Activated T-cell treated with anti-CD3 and anti-CD28 coated beads for 1 hour (primary cell): ENCODE results near the gene LIMK2.
"Not testable (repeated sequence)": the region's sequence is repeated elsewhere in the genome, so short reads cannot be mapped to it uniquely, and the experiment has no call there.

Source experiments
- DNase-seq: peaks from one replicate; pipeline ENCODE4 v3.0.0-alpha.2; 2020; ENCODE audit warnings: low read depth

The LIMK2 gene

DNA sequence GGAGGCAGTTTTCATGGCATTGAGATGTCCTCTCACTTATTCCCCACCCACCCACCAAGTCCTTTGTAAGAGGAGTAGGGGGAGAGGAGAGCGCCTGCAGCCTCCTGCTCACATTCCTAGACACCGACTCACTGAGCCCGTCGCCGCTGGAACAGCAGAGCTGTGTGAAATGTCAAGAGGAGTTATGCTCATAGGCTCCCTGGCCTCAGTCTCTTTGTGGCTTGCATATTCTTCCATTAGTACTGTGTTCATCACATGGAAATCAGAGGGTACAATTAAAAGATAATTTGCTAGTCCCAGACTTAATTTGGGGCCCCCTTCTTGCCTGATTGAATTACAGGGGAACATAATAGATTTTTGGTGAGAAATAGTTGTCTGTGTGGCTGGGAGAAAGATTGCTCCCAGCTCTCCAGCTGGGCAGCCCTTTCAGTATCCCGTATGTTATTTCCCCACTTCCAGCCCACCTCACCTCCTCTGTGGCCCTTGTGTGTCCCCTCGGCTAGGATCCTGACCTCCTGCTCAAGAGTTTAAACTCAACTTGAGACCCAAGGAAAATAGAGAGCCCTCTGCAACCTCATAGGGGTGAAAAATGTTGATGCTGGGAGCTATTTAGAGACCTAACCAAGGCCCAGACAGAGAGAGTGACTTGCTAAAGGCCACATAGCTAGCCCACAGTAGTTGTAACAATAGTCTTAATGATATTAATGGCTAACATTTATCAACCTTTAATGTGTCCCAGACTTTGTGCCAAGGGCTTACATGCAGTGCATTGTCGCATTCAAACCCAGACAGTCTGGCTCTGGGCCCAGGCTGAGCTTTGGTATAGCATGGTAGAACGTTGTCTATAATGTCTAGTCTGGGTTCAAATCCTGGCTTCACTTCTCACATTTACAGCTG, 32.2 kb downstream of the LIMK2 start:
- DNase-seq, result no peak

DNA sequence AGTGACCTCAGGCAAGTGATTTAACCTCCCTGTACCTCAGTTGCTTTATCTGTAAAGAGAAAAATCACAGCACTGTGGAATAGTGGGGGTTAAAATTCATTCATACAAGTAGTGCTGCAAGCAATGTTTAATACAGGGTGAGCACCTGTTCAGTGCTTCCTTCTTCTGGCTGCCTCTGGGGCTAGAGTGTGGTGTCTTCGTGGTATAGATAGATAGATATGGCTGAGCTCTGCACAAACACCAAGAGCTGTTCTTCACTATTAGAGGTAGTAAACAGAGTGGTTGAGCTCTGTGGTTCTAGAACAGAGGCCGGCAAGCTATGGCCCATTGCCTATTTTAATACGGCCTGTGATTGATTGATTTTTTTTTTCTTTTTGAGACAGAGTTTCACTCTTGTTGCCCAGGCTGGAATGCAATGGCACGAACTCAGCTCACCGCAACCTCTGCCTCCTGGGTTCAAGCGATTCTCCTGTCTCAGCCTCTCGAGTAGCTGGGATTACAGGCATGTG, 32.9 kb downstream of the LIMK2 start:
- no peak for DNase-seq

DNA sequence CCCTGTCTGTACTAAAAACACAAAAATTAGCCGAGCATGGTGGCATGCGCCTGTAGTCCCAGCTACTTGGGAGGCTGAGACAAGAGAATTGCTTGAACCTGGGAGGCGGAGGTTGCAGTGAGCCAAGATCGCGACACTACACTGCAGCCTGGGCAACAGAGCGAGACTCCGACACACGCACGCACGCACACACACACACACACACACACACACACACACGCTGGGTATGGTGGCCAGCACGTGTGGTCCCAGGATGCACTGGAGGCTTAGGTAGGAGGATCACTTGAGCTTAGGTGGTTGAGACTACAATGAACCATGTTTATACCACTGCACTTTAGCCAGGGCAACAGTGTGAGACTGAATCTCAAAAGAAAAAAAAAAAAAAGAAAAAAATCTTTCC, 33.9 kb downstream of the LIMK2 start:
- DNase-seq, result not testable (repeated sequence)

DNA sequence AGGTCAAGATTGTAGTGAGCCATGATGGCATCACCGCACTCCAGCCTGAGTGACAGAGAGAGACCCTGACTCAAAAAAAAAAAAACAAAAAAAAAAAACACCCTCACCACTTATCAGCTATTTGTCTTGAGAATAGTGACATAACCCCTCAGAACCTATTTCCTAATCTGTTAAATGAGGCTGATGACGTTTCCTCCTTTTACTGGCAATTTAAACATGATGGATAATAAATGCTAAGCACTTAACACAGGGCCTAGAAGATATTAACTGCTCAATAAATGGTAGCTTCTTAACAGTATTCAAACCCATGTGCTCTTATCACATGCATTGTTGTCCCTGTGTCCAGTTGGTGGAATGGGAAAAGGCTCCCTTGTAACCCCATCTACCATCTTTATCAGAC, 34.6 kb downstream of the LIMK2 start:
- DNase-seq, result no peak

DNA sequence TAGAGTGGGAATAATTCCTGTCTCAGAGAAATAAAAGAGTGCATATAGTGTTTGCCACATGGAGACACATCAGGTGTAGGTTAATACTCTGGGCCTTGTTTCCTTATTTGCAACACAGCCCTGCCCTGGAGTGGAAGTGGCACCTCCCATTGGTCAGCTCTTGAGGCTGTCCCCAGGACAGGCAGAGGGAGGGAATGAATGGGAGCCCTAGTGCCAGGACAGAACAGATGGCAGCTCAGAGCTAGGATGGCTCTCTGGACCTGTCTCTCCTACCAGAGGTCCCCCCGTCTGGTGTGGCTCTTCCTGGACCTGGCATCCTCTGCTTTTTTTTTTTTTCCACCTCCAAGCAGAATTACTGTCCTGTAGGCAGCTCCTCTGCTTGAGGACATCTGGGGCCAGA, 35.6 kb downstream of the LIMK2 start:
- DNase-seq, result no peak

DNA sequence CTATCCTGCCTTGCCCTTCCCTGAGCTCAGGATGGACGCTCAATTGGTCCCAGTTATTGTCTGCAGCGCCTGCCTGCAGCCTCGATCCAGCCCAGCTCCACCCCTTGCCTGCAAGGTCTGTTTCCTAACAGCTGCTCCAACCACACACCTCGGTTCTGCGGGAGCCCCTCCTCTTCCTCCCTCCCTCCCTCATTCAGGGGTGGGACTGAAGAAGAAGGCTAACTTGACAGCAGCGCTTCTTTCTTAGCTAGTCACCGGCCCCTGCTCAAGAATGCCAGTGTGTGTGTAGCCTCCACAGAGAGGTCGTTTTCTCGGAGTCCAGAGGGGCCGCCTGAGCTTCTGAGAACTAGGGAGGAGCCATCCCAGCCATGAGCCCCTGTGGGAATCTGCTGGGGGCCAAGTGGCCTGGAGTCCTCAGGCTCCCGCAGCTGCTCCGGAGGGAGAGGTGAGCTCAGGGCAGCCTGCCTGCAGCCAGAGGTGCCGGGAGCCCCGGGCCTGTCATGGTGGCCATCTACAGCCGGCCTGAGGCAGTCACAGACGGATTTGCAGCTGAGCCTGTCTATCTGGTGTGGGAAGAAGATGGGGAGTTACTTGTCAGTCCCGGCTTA, 36.1 kb downstream of the LIMK2 start:
- DNase-seq, result peak; percentile 54

DNA sequence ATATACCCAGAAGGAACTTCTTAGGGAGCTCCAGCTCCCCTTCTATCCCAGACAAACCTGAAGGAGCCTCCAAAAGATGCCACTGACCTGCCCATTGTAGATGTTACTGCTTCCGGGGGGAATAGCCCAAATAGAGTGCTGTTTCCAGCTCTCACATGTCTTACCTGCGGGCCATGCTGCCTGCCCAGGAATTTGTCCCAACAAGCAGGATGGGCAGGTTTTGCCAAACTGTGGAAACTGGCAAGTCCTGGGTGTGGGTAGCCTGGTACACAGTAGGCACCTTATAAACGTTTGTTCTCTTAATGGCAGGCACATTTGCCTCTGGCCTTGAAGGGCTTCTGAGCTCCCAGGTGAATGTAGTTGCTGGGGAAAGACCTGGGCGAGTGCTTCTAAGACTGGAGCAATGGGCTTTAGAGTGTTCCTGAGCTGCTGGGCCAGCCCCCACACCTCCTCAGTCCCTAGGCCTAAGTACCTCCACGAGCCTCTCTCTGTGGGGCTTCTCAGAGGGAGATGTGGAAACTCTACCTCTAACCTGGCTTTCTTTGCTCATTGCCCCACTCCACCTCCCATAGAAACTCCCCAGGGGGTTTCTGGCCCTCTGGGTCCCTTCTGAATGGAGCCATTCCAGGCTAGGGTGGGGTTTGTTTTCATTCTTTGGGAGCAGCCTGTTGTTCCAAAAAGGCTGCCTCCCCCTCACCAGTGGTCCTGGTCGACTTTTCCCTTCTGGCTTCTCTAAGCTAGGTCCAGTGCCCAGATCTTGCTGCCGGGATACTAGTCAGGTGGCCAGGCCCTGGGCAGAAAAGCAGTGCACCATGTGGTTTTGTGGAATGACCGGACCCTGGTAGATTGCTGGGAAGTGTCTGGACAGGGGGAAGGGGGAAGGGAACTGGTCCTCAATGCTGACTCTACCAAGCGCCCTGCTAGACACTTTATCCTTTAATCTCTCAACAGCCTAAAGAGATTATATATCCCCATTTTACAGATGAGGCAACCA, 37.2 kb downstream of the LIMK2 start:
- DNase-seq, result no peak

DNA sequence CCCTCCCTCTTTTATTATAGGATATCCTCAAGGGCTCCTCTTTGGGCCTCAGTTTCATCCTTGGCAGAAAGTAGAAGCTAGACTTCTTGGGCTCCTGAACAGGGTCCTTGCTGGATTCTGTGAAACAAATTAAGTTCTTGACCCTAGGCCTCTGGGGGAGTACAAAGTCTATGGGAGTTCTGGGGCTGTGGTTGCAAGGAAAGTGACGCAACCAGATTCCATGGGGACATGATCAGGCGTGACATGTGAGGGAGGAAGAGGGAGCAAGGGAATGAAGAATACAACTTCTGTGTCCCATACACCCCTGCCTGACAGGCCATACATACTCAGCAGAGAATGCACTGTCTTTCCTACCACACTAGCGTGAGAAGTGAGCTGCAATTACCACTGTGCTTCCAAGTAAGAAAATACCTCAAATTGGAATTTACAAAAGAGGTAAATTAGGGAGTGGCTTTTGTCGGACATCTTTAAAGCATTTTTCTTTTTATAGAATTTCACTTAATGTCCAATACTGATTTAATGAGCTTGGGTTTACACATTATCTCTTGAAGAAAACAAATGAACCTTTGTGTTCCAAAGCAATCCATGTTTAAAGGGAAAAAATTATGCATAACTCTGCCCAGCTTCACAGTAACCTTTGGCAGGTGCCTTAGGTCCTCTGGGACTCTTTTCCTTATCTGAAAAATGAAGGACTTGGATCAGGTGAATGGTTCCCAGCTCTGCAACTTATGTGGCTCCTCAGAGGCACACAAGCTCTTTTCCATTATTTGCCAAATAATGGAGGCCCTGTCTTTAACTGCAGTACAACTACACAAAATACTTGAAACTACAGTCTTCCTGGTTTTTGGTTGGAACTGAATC, 38.9 kb downstream of the LIMK2 start:
- no peak for DNase-seq

DNA sequence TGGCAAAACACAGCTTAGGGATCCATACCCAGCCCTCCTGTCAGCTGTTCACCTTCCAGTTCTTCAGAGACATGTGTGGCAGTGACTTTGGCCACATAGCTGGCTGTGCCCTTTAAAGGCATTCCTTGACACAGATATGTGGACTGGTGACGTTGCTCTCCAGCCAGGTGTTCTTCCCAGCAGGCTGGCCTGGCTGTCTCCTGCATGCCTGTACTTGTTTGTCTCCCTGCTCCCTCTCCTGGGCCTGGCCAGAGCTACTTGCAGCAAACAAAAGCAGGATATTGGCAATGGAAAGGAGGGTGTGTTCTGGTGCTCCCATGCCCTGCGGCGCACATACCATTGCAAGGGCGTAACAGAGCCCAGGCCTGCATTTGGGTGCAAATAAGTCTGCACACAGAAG, 41.9 kb downstream of the LIMK2 start:
- DNase-seq, result no peak

DNA sequence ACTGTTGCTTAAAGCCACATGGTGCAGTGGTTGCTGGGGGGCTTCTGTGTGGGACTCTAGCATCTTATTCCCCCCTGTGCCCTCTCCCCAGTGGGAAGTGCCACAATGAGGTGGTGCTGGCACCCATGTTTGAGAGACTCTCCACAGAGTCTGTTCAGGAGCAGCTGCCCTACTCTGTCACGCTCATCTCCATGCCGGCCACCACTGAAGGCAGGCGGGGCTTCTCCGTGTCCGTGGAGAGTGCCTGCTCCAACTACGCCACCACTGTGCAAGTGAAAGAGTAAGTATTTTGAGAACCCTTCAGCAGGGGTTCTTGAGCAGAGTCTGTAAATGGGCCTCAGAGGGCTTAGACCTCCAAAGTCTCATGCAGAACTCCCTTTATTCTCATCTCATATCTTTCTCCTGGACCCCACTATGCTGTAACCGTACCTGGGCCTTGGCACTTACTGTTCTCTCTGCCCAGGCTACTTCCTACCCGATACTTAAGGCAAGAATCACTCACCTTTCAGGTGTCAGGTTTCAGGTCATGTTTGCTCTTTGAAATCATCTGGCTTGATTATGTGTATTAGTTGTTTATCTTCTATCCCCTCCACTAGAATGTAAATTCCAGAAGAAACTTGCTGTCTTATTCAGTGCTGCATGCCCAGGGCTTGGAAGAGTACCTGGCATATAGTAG, 47.8 kb downstream of the LIMK2 start:
- DNase-seq, result no peak

DNA sequence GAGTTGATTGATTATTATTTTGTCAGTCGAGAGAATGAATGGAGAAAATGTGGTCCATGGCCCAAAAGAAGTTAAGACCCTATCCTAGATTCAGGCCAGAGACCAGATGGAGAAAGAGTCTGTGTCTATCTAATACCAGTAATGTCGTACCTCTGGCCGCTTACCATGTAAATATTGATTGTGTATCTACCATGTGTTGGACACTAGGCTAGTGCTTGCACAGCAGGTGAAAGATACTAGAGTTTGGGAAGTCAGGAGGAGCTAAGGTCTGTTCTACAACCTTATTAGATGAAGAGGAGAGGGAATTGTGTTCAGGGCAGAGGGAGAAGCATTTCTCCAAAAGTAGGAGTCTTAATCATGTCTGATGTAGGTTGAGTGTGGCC, 48.4 kb downstream of the LIMK2 start:
- DNase-seq, result no peak

DNA sequence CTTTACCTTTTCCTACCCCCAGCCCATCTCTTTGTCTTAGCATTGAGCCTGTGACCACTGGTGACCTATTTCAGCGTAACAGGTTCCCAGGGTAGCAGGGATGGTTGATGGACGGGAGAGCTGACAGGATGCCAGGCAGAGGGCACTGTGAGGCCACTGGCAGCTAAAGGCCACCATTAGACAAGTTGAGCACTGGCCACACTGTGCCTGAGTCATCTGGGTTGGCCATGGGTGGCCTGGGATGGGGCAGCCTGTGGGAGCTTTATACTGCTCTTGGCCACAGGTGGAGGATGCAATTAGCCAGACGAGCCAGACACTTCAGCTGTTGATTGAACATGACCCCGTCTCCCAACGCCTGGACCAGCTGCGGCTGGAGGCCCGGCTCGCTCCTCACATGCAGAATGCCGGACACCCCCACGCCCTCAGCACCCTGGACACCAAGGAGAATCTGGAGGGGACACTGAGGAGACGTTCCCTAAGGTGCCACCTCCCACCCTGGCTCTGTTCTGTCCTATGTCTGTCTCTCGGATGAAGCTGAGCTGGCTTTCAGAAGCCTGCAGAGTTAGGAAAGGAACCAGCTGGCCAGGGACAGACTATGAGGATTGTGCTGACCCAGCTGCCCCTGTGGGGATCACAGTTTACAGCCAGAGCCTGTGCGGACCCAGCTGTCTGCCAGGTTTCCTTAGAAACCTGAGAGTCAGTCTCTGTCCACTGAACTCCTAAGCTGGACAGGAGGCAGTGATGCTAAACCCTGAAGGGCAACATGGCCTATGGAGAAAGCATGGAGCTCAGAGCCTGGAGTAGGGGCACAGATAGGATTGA, 50.4 kb downstream of the LIMK2 start:
- no peak for DNase-seq

DNA sequence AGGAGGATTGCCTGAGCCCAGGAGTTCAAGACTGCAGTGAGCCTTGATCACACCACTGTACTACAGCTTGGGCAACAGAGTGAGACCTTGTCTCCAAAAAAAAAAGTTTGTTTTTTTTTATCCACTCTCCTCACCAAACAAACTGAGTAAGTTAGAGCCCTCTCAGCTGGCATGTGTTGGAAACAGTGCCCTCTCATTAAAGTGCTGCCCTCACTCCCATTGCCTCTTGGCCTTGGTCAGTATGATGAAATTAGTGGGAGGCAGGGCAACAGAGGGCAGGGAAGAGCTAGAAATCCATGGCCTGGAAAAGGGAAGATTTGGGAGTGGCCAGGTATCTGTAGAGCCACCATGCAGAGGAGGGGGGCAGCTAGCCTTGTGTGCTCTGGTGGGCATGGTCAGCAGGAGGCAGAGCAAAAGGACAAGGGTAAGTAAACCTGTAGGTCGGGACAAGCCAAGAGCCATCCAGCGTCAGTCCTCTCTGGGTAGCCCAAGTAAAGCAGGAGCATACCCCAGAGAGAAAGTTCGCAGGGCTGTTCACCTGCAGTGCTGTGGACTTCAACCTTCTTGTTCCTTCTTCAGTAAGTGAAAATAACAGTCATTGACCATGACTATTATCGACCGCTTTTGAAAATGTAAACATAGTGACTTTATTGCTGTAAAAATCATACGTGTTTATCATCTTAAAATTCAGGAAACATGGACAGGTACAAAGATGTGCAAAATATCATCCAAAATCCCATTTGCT, 52.0 kb downstream of the LIMK2 start:
- no peak for DNase-seq

DNA sequence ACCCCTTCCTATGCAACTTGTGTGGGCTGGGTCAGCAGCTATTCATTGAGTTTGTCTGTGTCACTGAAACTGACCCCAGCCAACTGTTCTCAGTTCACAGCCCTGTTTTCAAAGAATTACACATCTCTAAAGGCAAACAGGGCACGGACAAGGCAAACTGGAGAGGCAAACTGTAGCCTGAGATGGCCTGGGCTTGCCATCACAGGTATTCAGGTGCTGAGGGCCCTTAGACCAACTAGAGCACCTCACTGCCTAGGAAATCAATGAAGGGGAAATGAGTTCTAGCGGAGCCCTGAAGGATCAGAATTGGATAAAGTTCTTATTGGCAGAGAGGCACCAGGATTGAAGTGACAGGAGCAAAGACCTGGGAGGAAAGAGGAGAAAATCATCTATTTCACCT, 56.2 kb downstream of the LIMK2 start:
- DNase-seq, result no peak

DNA sequence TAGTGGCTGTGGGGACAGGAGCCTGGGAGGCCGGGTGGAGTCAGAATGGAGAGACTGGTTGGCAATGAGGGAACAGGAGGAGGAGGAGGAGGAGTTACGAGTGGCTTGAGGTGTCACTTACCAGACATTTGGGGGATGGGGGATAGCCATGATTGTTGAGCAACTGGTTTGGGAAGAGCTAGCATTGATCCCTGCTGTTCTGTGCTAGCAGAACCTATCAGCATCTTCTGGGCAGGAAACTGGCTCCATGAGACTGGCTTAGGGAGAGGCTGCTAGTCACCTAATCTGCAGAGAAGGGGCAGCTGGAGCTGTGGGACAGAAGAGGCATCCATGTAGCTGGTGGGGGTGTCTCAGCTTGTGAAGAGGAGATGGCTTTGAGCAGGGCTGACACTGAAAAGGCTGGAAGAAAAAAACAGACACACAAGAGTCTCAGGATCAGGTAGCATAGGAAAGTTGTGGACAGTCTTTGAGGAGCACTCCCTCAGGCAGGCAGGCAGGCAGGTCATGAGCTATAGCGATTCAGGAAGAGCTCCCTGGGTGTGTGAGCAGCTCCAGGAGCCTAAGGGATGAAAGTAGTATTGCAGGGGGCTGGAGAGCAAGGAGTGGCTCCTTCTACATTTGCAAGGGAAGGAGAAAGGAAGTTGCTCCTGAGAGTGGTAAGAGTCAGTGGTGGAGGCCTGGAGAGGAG, 57.9 kb downstream of the LIMK2 start:
- DNase-seq, result no peak

DNA sequence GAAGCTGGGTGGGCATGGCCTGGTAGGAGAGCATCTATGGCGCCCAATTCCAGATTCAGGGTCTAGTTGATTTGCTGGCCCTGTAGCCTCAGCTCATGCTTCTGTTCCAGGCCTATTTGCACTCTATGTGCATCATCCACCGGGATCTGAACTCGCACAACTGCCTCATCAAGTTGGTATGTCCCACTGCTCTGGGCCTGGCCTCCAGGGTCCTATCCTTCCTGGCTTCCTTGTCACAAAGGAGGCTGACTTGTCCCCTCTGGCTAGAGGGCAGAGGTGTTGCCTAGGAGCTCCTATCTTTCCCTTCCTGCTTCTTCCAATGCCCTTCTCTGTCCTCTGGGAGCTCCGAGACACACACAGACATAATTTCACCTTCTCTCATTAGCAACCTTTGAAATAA, 58.9 kb downstream of the LIMK2 start:
- DNase-seq, result no peak

DNA sequence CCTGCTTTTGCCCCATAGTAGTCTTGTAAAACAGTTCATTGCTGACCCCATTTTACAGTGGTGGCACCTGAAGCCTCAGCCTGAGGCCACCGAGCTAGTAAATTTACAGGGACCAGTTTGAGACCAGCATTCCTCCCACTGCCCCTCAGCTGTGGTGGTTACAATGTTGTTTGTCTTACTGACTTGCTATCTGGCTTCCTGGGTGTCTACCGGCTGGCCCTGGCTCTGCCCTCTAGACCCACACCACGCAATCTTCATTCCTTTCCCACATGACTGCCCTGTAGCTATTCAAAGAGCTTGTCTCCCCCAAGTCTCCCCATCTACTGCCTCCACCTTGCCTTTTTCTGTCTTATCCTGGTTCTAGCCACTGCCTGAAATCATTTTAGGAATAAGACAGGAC, 59.4 kb downstream of the LIMK2 start:
- no peak for DNase-seq
